Type B pancreatic cell (in vitro differentiated cells): ENCODE measurements around the gene PSG7. TPM values are rescaled to one million over a fixed set of nuclear protein-coding genes. Genes with fewer than 3 reads are reported as not detected.
A peak's percentile ranks its signal among the peaks of the same experiment; 100 is the strongest.
"Not testable (repeated sequence)": the region's sequence is repeated elsewhere in the genome, so short reads cannot be mapped to it uniquely, and the experiment has no call there.

Source experiments
- DNase-seq: peaks from one replicate; pipeline ENCODE4 v3.0.0; 2021; ENCODE audit warnings: mixed read lengths; ENCODE audit not compliant: unreplicated experiment; ENCODE audit errors: extremely low spot score
- H3K27ac Mint-ChIP-seq: 2 replicates; pipeline ENCODE4 v1.8.0; 2021; ENCODE audit warnings: mild to moderate bottlenecking, mixed read lengths
- H3K27me3 Mint-ChIP-seq: 2 replicates; pipeline ENCODE4 v1.8.0; 2021; ENCODE audit warnings: mixed read lengths
- H3K36me3 Mint-ChIP-seq: 2 replicates; pipeline ENCODE4 v1.8.0; 2021; ENCODE audit warnings: mixed read lengths
- H3K4me1 Mint-ChIP-seq: one replicate; pipeline ENCODE4 v1.8.0; 2021; ENCODE audit warnings: mixed read lengths; ENCODE audit not compliant: unreplicated experiment
- H3K4me3 Mint-ChIP-seq: 2 replicates; pipeline ENCODE4 v1.8.0; 2021; ENCODE audit warnings: mild to moderate bottlenecking, mixed read lengths
- H3K9me3 Mint-ChIP-seq: 2 replicates; pipeline ENCODE4 v1.8.0; 2021; ENCODE audit warnings: mixed read lengths
- CTCF ChIP-seq: fragments of 200-600 bp; sonication (generic); conservative IDR thresholded peaks from 2 replicates; pipeline ENCODE4 v1.5.0; 2021; ENCODE audit warnings: antibody characterized with exemption, mild to moderate bottlenecking
- total RNA-seq: library from RNA; stranded (reverse); gene quantifications from 2 replicates; pipeline ENCODE4 v1.2.1, GENCODE V29; 2021; ENCODE audit warnings: low replicate concordance

PSG7 gene
- total RNA-seq, 1 donor from 2014 or later, result not detected

GRCh38 chr19:42923106-42923505 is 13.9 kb downstream of the PSG7 start:
- not testable (repeated sequence) for H3K4me1 Mint-ChIP-seq, H3K9me3 Mint-ChIP-seq, H3K27ac Mint-ChIP-seq, H3K36me3 Mint-ChIP-seq, H3K27me3 Mint-ChIP-seq, DNase-seq, H3K4me3 Mint-ChIP-seq
- peak; percentile 51 for TF ChIP-seq CTCF

GRCh38 chr19:42920971-42921370 is 16.0 kb downstream of the PSG7 start:
- not testable (repeated sequence) for H3K9me3 Mint-ChIP-seq, H3K4me3 Mint-ChIP-seq, DNase-seq, H3K27me3 Mint-ChIP-seq, H3K27ac Mint-ChIP-seq, H3K36me3 Mint-ChIP-seq, H3K4me1 Mint-ChIP-seq

GRCh38 chr19:42919757-42920079 is 17.3 kb downstream of the PSG7 start:
- Mint-ChIP-seq H3K9me3 (no peaks in the 10 kb centered on the region), H3K4me3 (no peak overlapping the region), H3K36me3 (no peaks in the 10 kb centered on the region), H3K4me1 (no peaks in the 10 kb centered on the region), H3K27me3 (no peaks in the 10 kb centered on the region), H3K27ac (no peak overlapping the region)
- no peak for DNase-seq
- TF ChIP-seq CTCF, result no peak

GRCh38 chr19:42919070-42919756 is 17.8 kb downstream of the PSG7 start:
- not testable (repeated sequence) for H3K27me3 Mint-ChIP-seq, H3K36me3 Mint-ChIP-seq, H3K4me1 Mint-ChIP-seq, H3K4me3 Mint-ChIP-seq, H3K9me3 Mint-ChIP-seq, H3K27ac Mint-ChIP-seq, DNase-seq

GRCh38 chr19:42918377-42919069 is 18.5 kb downstream of the PSG7 start:
- not testable (repeated sequence) for H3K27ac Mint-ChIP-seq, H3K27me3 Mint-ChIP-seq, H3K36me3 Mint-ChIP-seq, DNase-seq, H3K4me1 Mint-ChIP-seq, H3K9me3 Mint-ChIP-seq, H3K4me3 Mint-ChIP-seq

- H3K4me3 Mint-ChIP-seq, H3K4me1 Mint-ChIP-seq, H3K36me3 Mint-ChIP-seq, DNase-seq, H3K27me3 Mint-ChIP-seq, H3K27ac Mint-ChIP-seq, H3K9me3 Mint-ChIP-seq: not testable (repeated sequence)
Observed at GRCh38 chr19:42917634-42918033, 19.4 kb downstream of the PSG7 start, which contains the start of gene PSG6. Gene PSG6, minus strand, starts transcription at chr19:42917894. Its CDS starts 102 bp downstream, at chr19:42917792.

- H3K27me3 Mint-ChIP-seq, H3K9me3 Mint-ChIP-seq, DNase-seq, H3K4me1 Mint-ChIP-seq, H3K27ac Mint-ChIP-seq, H3K4me3 Mint-ChIP-seq, H3K36me3 Mint-ChIP-seq: not testable (repeated sequence)
Observed at GRCh38 chr19:42916931-42917330, 20.1 kb downstream of the PSG7 start.

GRCh38 chr19:42913516-42913915 is 23.5 kb downstream of the PSG7 start:
- not testable (repeated sequence) for H3K4me1 Mint-ChIP-seq, H3K27ac Mint-ChIP-seq, H3K9me3 Mint-ChIP-seq, H3K27me3 Mint-ChIP-seq, H3K36me3 Mint-ChIP-seq, H3K4me3 Mint-ChIP-seq, DNase-seq

- DNase-seq, H3K36me3 Mint-ChIP-seq, H3K27me3 Mint-ChIP-seq, H3K27ac Mint-ChIP-seq, H3K4me1 Mint-ChIP-seq, H3K9me3 Mint-ChIP-seq, H3K4me3 Mint-ChIP-seq: not testable (repeated sequence)
Observed at GRCh38 chr19:42912941-42913340, 24.1 kb downstream of the PSG7 start.

- H3K4me3 Mint-ChIP-seq, H3K4me1 Mint-ChIP-seq, H3K27ac Mint-ChIP-seq, DNase-seq, H3K36me3 Mint-ChIP-seq, H3K9me3 Mint-ChIP-seq, H3K27me3 Mint-ChIP-seq: not testable (repeated sequence)
Observed at GRCh38 chr19:42911731-42912130, 25.3 kb downstream of the PSG7 start.

- H3K9me3 Mint-ChIP-seq, H3K36me3 Mint-ChIP-seq, DNase-seq, H3K4me1 Mint-ChIP-seq, H3K27me3 Mint-ChIP-seq, H3K4me3 Mint-ChIP-seq, H3K27ac Mint-ChIP-seq: not testable (repeated sequence)
Observed at GRCh38 chr19:42906162-42906561, 30.8 kb downstream of the PSG7 start.

- H3K27me3 Mint-ChIP-seq, H3K4me3 Mint-ChIP-seq, H3K9me3 Mint-ChIP-seq: not testable (repeated sequence)
Observed at GRCh38 chr19:42900561-42900960, 36.4 kb downstream of the PSG7 start.

More at GRCh38 chr19:42900561-42900960, 36.4 kb downstream of the PSG7 start:
- DNase-seq, H3K4me1 Mint-ChIP-seq, H3K27ac Mint-ChIP-seq, H3K36me3 Mint-ChIP-seq: not testable (repeated sequence)
